H1 (cell line): Measurements from ENCODE around the gene PDP2. TPM values are rescaled to one million over a fixed set of nuclear protein-coding genes. Genes with fewer than 3 reads are reported as not detected.

ENCODE experiments used
- CTCF ChIA-PET: fragments of 300-600 bp; sonication (Branson Sonifier 250); formaldehyde crosslinking; loops from one replicate; lab custom pipeline; 2021; ENCODE audit not compliant: partially characterized antibody; lab: Charles Lee
- POLR2A ChIA-PET: fragments of 300-600 bp; sonication (Branson Sonifier 250); formaldehyde crosslinking; loops from one replicate; lab custom pipeline; 2021; ENCODE audit warnings: inconsistent platforms; ENCODE audit not compliant: partially characterized antibody; lab: Charles Lee
- DNase-seq, 2 experiments: peaks; one replicate each; pipeline versions ENCODE4 v3.0.0 to v3.0.0-alpha.2; 2010 to 2022; ENCODE audit warnings: low spot score in 2 of 2, low read depth in 1 of 2, mixed read lengths in 1 of 2
- FAIRE-seq: peaks from 2 replicates; lab custom pipeline; 2011; peaks lifted over from hg19 to GRCh38; lab: Jason Lieb, UNC
- H2AFZ ChIP-seq: 2 replicates; pipeline ENCODE4 v1.8.1; 2012; ENCODE audit warnings: low read length, inconsistent platforms
- H2AK5ac ChIP-seq: 2 replicates; pipeline ENCODE4 v1.6.1; 2013; ENCODE audit warnings: low read depth, low read length
- H2BK120ac ChIP-seq: replicated peaks from 2 replicates; pipeline ENCODE3; 2013; ENCODE audit warnings: low read depth, low read length, inconsistent platforms
- H2BK12ac ChIP-seq: 2 replicates; pipeline ENCODE4 v1.6.1; 2013; ENCODE audit warnings: low read depth, low read length
- H2BK15ac ChIP-seq: 2 replicates; pipeline ENCODE4 v1.6.1; 2013; ENCODE audit warnings: low read length
- H2BK20ac ChIP-seq: 2 replicates; pipeline ENCODE4 v1.6.1; 2013; ENCODE audit warnings: low read length
- H2BK5ac ChIP-seq: 2 replicates; pipeline ENCODE4 v1.6.1; 2013; ENCODE audit warnings: low read depth, low read length
- H3K14ac ChIP-seq: 2 replicates; pipeline ENCODE4 v1.6.1; 2013; ENCODE audit warnings: inconsistent platforms; ENCODE audit not compliant: insufficient read length
- H3K18ac ChIP-seq: 2 replicates; pipeline ENCODE4 v1.6.1; 2013; ENCODE audit warnings: low read length; ENCODE audit errors: extremely low read depth
- H3K23ac ChIP-seq: 2 replicates; pipeline ENCODE4 v1.6.1; 2013; ENCODE audit warnings: inconsistent platforms; ENCODE audit not compliant: insufficient read length
- H3K23me2 ChIP-seq: 2 replicates; pipeline ENCODE4 v1.6.1; 2013; ENCODE audit warnings: low read depth, low read length
- H3K27ac ChIP-seq: 2 replicates; pipeline ENCODE4 v1.6.1; 2011; ENCODE audit warnings: low read depth, low read length, inconsistent platforms
- H3K27me3 ChIP-seq, 4 experiments: replicated peaks in 1 of 4; 1 replicate in 1 of 4; 2 replicates in 3 of 4; pipeline versions ENCODE4 v1.6.1 to v1.8.1; 2011 to 2013; ENCODE audit warnings: low read length in 3 of 4, mild to moderate bottlenecking in 3 of 4, inconsistent platforms in 2 of 4, mixed read lengths in 2 of 4, moderate library complexity in 1 of 4; ENCODE audit not compliant: control insufficient read depth in 3 of 4, insufficient read depth in 3 of 4; ENCODE audit errors: extremely low read depth in 1 of 4
- H3K36me3 ChIP-seq, 4 experiments: 2 replicates each; pipeline versions ENCODE4 v1.6.1 to v1.8.1; 2011 to 2013; ENCODE audit warnings: mild to moderate bottlenecking in 4 of 4, low read length in 3 of 4, moderate library complexity in 2 of 4, control low read depth in 1 of 4, inconsistent platforms in 1 of 4; ENCODE audit not compliant: insufficient read depth in 4 of 4, control insufficient read depth in 2 of 4
- H3K4ac ChIP-seq: replicated peaks from 2 replicates; pipeline ENCODE3; 2013; ENCODE audit warnings: low read length, low read depth, mixed read lengths, inconsistent platforms; ENCODE audit not compliant: insufficient read length
- H3K4me1 ChIP-seq, 4 experiments: replicated peaks in 1 of 4; 1 replicate in 1 of 4; 2 replicates in 3 of 4; pipeline versions ENCODE4 v1.6.1 to v1.8.1; 2011 to 2013; ENCODE audit warnings: low read length in 3 of 4, inconsistent platforms in 2 of 4, mixed read lengths in 1 of 4; ENCODE audit not compliant: insufficient read depth in 4 of 4, control insufficient read depth in 3 of 4
- H3K4me2 ChIP-seq, 2 experiments: 2 replicates each; pipeline versions ENCODE4 v1.6.1 to v1.8.1; 2011 to 2013; ENCODE audit warnings: low read depth in 2 of 2, low read length in 2 of 2, control low read depth in 1 of 2, inconsistent platforms in 1 of 2, mild to moderate bottlenecking in 1 of 2; ENCODE audit not compliant: insufficient read depth in 1 of 2
- H3K4me3 ChIP-seq, 4 experiments: fragments of 200-600, 300-600 bp in 1 of 4; sonication (generic), shearing (Covaris generic), sonication (Bioruptor Twin) in 1 of 4; 2 replicates each; pipeline versions ENCODE4 v1.5.1 to v1.8.1; 2011 to 2016; ENCODE audit warnings: low read length in 4 of 4, low read depth in 3 of 4, control low read depth in 2 of 4, inconsistent platforms in 2 of 4, mild to moderate bottlenecking in 2 of 4, mixed read lengths in 1 of 4, moderate library complexity in 1 of 4; ENCODE audit not compliant: insufficient read depth in 2 of 4; ENCODE audit errors: extremely low read depth in 1 of 4
- H3K56ac ChIP-seq: replicated peaks from 2 replicates; pipeline ENCODE3; 2013; ENCODE audit warnings: low read depth, mild to moderate bottlenecking, mixed read lengths, low read length, inconsistent platforms; ENCODE audit not compliant: insufficient read length
- H3K79me1 ChIP-seq: 2 replicates; pipeline ENCODE4 v1.6.1; 2013; ENCODE audit warnings: low read depth, low read length, control low read depth
- H3K79me2 ChIP-seq, 2 experiments: 2 replicates each; pipeline versions ENCODE4 v1.6.1 to v1.8.1; 2012 to 2013; ENCODE audit warnings: low read length in 2 of 2, mild to moderate bottlenecking in 2 of 2, inconsistent platforms in 1 of 2; ENCODE audit not compliant: insufficient read depth in 2 of 2, control insufficient read depth in 1 of 2
- H3K9ac ChIP-seq, 4 experiments: replicated peaks in 1 of 4; 1 replicate in 1 of 4; 2 replicates in 3 of 4; pipeline versions ENCODE4 v1.6.1 to v1.8.1; 2011 to 2013; ENCODE audit warnings: low read depth in 3 of 4, low read length in 3 of 4, control low read depth in 2 of 4, mild to moderate bottlenecking in 2 of 4, moderate library complexity in 2 of 4, inconsistent platforms in 1 of 4; ENCODE audit errors: extremely low read depth in 1 of 4
- H3K9me3 ChIP-seq, 2 experiments: 2 replicates each; pipeline versions ENCODE4 v1.6.1 to v1.8.1; 2012 to 2013; ENCODE audit warnings: mild to moderate bottlenecking in 2 of 2, moderate library complexity in 2 of 2, control low read depth in 1 of 2, inconsistent platforms in 1 of 2, low read depth in 1 of 2, low read length in 1 of 2, mixed read lengths in 1 of 2; ENCODE audit not compliant: insufficient read depth in 2 of 2
- H4K20me1 ChIP-seq, 2 experiments: replicated peaks in 1 of 2; 2 replicates each; pipeline versions ENCODE3 to v1.8.1; 2011 to 2013; ENCODE audit warnings: inconsistent platforms in 2 of 2, low read length in 2 of 2, mild to moderate bottlenecking in 1 of 2; ENCODE audit not compliant: insufficient read depth in 2 of 2, control insufficient read depth in 1 of 2
- H4K5ac ChIP-seq: 2 replicates; pipeline ENCODE4 v1.6.1; 2013; ENCODE audit warnings: low read length, low read depth, mixed read lengths, inconsistent platforms; ENCODE audit not compliant: insufficient read length
- H4K8ac ChIP-seq: 2 replicates; pipeline ENCODE4 v1.8.0; 2013; ENCODE audit warnings: mild to moderate bottlenecking, moderate library complexity, low read length, inconsistent platforms; ENCODE audit not compliant: insufficient read depth; ENCODE audit errors: extremely low read depth
- H4K91ac ChIP-seq: replicated peaks from 2 replicates; pipeline ENCODE3; 2013; ENCODE audit warnings: low read length, mixed read lengths, inconsistent platforms; ENCODE audit not compliant: insufficient read length
- BCL11A ChIP-seq, 2 experiments: IDR thresholded peaks; one replicate each; pipeline ENCODE4 v1.6.1; 2011; ENCODE audit warnings: low read depth in 2 of 2, low read length in 2 of 2, mild to moderate bottlenecking in 2 of 2
- BRCA1 ChIP-seq: IDR thresholded peaks from 2 replicates; pipeline ENCODE4 v1.6.1; 2012; ENCODE audit warnings: low read depth, low read length, improper control_type of control experiment
- CBX5 ChIP-seq: fragments of 300-800, 300-1000 bp; sonication (generic); IDR thresholded peaks from 2 replicates; pipeline ENCODE4 v1.7.1; 2016; ENCODE audit warnings: antibody characterized with exemption, low read length, low read depth
- CHD1 ChIP-seq: IDR thresholded peaks from 2 replicates; pipeline ENCODE4 v1.6.1; 2012; ENCODE audit warnings: low read depth, low read length, improper control_type of control experiment
- CHD2 ChIP-seq: IDR thresholded peaks from 2 replicates; pipeline ENCODE4 v1.6.1; 2012; ENCODE audit warnings: low read length, improper control_type of control experiment
- CTBP2 ChIP-seq: IDR thresholded peaks from 2 replicates; pipeline ENCODE4 v1.7.0; 2011; ENCODE audit warnings: borderline replicate concordance, mild to moderate bottlenecking, moderate library complexity, mixed read lengths, low read length; ENCODE audit not compliant: insufficient read depth, insufficient read length
- HDAC6 ChIP-seq: IDR thresholded peaks from one replicate; pipeline ENCODE4 v1.7.1; 2012; ENCODE audit warnings: low read depth, mild to moderate bottlenecking, inconsistent platforms, low read length, moderate library complexity
- NANOG ChIP-seq: IDR thresholded peaks from 2 replicates; pipeline ENCODE4 v1.6.1; 2011; ENCODE audit warnings: low read length, low read depth, mild to moderate bottlenecking, inconsistent platforms; ENCODE audit not compliant: insufficient read depth, poor library complexity, severe bottlenecking
- RAD21 ChIP-seq, 2 experiments: IDR thresholded peaks in 1 of 2; conservative IDR thresholded peaks in 1 of 2; 2 replicates each; pipeline ENCODE4 v1.6.1; 2011; ENCODE audit warnings: low read depth in 2 of 2, low read length in 2 of 2, improper control_type of control experiment in 1 of 2, inconsistent platforms in 1 of 2, mild to moderate bottlenecking in 1 of 2, moderate library complexity in 1 of 2
- RNF2 ChIP-seq: fragments of 200-900, 300-1000 bp; sonication (generic); IDR thresholded peaks from 2 replicates; pipeline ENCODE4 v1.7.1; 2016; ENCODE audit warnings: borderline replicate concordance, low read depth, mild to moderate bottlenecking, antibody characterized with exemption, low read length; ENCODE audit not compliant: poor library complexity, severe bottlenecking; ENCODE audit errors: missing control alignments
- SP4 ChIP-seq: IDR thresholded peaks from 2 replicates; pipeline ENCODE4 v1.6.1; 2012; ENCODE audit warnings: low read length, inconsistent platforms
- WGBS, 2 experiments: shearing (Covaris generic) in 1 of 2; methylation state at CpG; one replicate each; pipeline versions ENCODE4 v1.1.6 to v1.1.7; 2013 to 2015; ENCODE audit warnings: low lambda C conversion rate in 2 of 2, mixed read lengths in 2 of 2, inconsistent platforms in 1 of 2, low coverage in 1 of 2, missing lambda C conversion rate in 1 of 2; ENCODE audit not compliant: insufficient replicate concordance in 2 of 2, insufficient coverage in 1 of 2, insufficient read length in 1 of 2; ENCODE audit errors: extremely low coverage in 1 of 2, missing lambda C conversion rate in 1 of 2; 5-methylcytosine and 5-hydroxymethylcytosine counted together
- polyA plus RNA-seq, 7 experiments: library from polyadenylated mRNA; depleted of rRNA in 3 of 7; stranded (reverse) in 5 of 7; unstranded in 2 of 7; fragments of >200 nt in 5 of 7; fragments of 200-250 nt in 2 of 7; gene quantifications; 1 replicate in 5 of 7; 2 replicates in 1 of 7; 4 replicates in 1 of 7; pipeline versions ENCODE4 v1.2.1 to v1.2.3, GENCODE V29; 2011 to 2013; ENCODE audit warnings: missing spikeins in 2 of 7, mixed read lengths in 2 of 7
- total RNA-seq: library from RNA; stranded (reverse); fragmentation: NEBNext Ultra II Directional; extraction: Animal tissue kit (Norgen Biotek cat#: 25700); gene quantifications from 2 replicates; pipeline ENCODE4 v1.2.1, GENCODE V29; 2021

The PDP2 gene
- total and polyA plus RNA-seq, 2 of the 8 experiments (the other 6 are each of a cell fraction or from before 2014, with no cell fraction given) = 11.7 to 36.5 TPM

- Histone ChIP-seq H3K14ac (no peak overlapping the region), H3K9me3 (no peaks in the 10 kb centered on the region), H2BK120ac (no peak overlapping the region), H3K4me1 (peaks cover 0 to 5% (median 0%) of the 10 kb centered on the region in 4 experiments; a peak in 2 of 7 replicates), H4K91ac (no peak overlapping the region), H3K18ac (no peak overlapping the region), H4K8ac (no peak overlapping the region), H3K56ac (no peak overlapping the region), H2BK5ac (no peak overlapping the region), H3K23ac (no peak overlapping the region), H3K79me2 (no peaks in the 10 kb centered on the region), H3K36me3 (no peaks in the 10 kb centered on the region), H2AFZ (no peak overlapping the region), H2BK20ac (no peak overlapping the region; the same call in 1 of the 2 replicates), H4K20me1 (no peaks in the 10 kb centered on the region), H4K5ac (no peak overlapping the region), H3K27me3 (no peaks in the 10 kb centered on the region; a peak in 1 of 7 replicates), H3K79me1 (no peaks in the 10 kb centered on the region), H2BK15ac (no peak overlapping the region), H2BK12ac (no peak overlapping the region), H2AK5ac (no peak overlapping the region), H3K4me3 (no peak overlapping the region), H3K27ac (no peak overlapping the region), H3K9ac (no peak overlapping the region), H3K23me2 (no peaks in the 10 kb centered on the region), H3K4ac (no peak overlapping the region), H3K4me2 (no peak overlapping the region)
- WGBS, 2 experiments = 78% methylated on average over 7 of the region's 7 CpGs; no CpG with 5 or more reads in 1 of the 2 experiments
- ChIA-PET POLR2A (interaction anchor here (0.9 kb wide), 1 partner anchor 21 kb away, joined by 3 read pairs; no protein-coding TSS in a partner anchor), CTCF (interaction anchor here (0.9 to 42.0 kb wide), 3 partner anchors 8 to 77 kb away, joined by 3 to 1009 read pairs (median 1009); partner anchors contain the start of genes CDH16, PDP2 and RRAD)
- DNase-seq (no peak), FAIRE-seq (no peak)
- TF ChIP-seq BCL11A (IDR thresholded peaks at IDR 0.05; ENCODE audit: low read depth in 2 of 2, low read length in 2 of 2) = no peak
- no peak for TF ChIP-seq CHD1
- no peak for TF ChIP-seq BRCA1
- no peak for TF ChIP-seq CTBP2
- no peak for TF ChIP-seq NANOG
- no peak for TF ChIP-seq CHD2
- no peak for TF ChIP-seq HDAC6
- no peak for TF ChIP-seq RAD21 (IDR thresholded peaks at IDR 0.05 in 1 of 2, conservative IDR thresholded peaks at IDR 0.05 in 1 of 2; ENCODE audit: low read depth in 2 of 2, low read length in 2 of 2)
- TF ChIP-seq SP4 = no peak
- TF ChIP-seq RNF2 = no peak
- TF ChIP-seq CBX5 = no peak
Measured at GRCh38 chr16:66906916-66907836, 26.9 kb downstream of the PDP2 start.
